A549 (cell line): Measurements from ENCODE around the gene LEO1. TPM values are rescaled to one million over a fixed set of nuclear protein-coding genes. Genes with fewer than 3 reads are reported as not detected.

Source experiments
- ATAC-seq, 2 experiments: fragments of 200-7000 bp in 1 of 2; fragments of >200 bp in 1 of 2; cut with Nextera tagmentation in 1 of 2; cut with Tn5 transposase in 1 of 2; 3 replicates each; pipeline versions ENCODE4 v1.8.0 to v1.9.1; 2018 to 2020; ENCODE audit warnings: mild to moderate bottlenecking in 1 of 2, moderate library complexity in 1 of 2
- CTCF ChIA-PET: fragments of 300-600 bp; sonication (Branson Sonifier 250); formaldehyde crosslinking; extraction: SDS; loops from one replicate; lab custom pipeline; 2021; ENCODE audit warnings: antibody characterized with exemption, inconsistent platforms; lab: Yijun Ruan, JAX
- POLR2A ChIA-PET: fragments of 350-600 bp; formaldehyde crosslinking; extraction: SDS; loops from one replicate; lab custom pipeline; 2021; ENCODE audit warnings: antibody characterized with exemption, inconsistent platforms; lab: Yijun Ruan, JAX
- DNase-seq, 2 experiments: peaks; one replicate each; pipeline versions ENCODE4 v3.0.0 to v3.0.0-alpha.2; 2011 to 2016; ENCODE audit warnings: low read depth in 1 of 2, low spot score in 1 of 2
- FAIRE-seq: peaks from 2 replicates; lab custom pipeline; 2011; peaks lifted over from hg19 to GRCh38; lab: Jason Lieb, UNC
- H3K27ac ChIP-seq, 2 experiments: fragments of >200 bp; sonication (Bioruptor Twin); formaldehyde crosslinking; 3 replicates each; pipeline ENCODE4 v1.5.1; 2016 to 2017
- H3K4me1 ChIP-seq: fragments of >200 bp; sonication (Bioruptor Twin); formaldehyde crosslinking; 3 replicates; pipeline ENCODE4 v1.6.1; 2016
- H3K4me2 ChIP-seq: fragments of >200 bp; sonication (Bioruptor Twin); formaldehyde crosslinking; 3 replicates; pipeline ENCODE4 v1.6.1; 2016
- H3K4me3 ChIP-seq: fragments of >200 bp; sonication (Bioruptor Twin); formaldehyde crosslinking; 3 replicates; pipeline ENCODE4 v1.5.1; 2016
- H3K9me3 ChIP-seq: fragments of >200 bp; sonication (Bioruptor Twin); formaldehyde crosslinking; 3 replicates; pipeline ENCODE4 v1.6.1; 2016
- BCL3 ChIP-seq: fragments of >200 bp; sonication (Bioruptor Twin); formaldehyde crosslinking; IDR thresholded peaks from 3 replicates; pipeline ENCODE4 v1.6.1; 2016
- BHLHE40 ChIP-seq: IDR thresholded peaks from 2 replicates; pipeline ENCODE4 v1.6.1; 2012; ENCODE audit warnings: low read depth, low read length, inconsistent platforms
- CBX8 ChIP-seq: fragments of 200-600 bp; sonication (generic); IDR thresholded peaks from 2 replicates; pipeline ENCODE4 v1.6.1; 2016
- CHD2 ChIP-seq: fragments of 150-350 bp; IDR thresholded peaks from 2 replicates; pipeline ENCODE4 v1.6.1; 2014; ENCODE audit warnings: low read length; ENCODE audit not compliant: partially characterized antibody
- ELK1 ChIP-seq: fragments of 150-350 bp; IDR thresholded peaks from 2 replicates; pipeline ENCODE4 v1.6.1; 2014; ENCODE audit warnings: low read depth, mild to moderate bottlenecking, low read length
- EP300 ChIP-seq, 2 experiments: fragments of >200 bp; sonication (Bioruptor Twin); formaldehyde crosslinking; IDR thresholded peaks; 2 replicates in 1 of 2; 3 replicates in 1 of 2; pipeline ENCODE4 v1.6.1; 2016 to 2017
- FOSB ChIP-seq: fragments of 250-450 bp; sonication (Bioruptor Pico); IDR thresholded peaks from 2 replicates; pipeline ENCODE4 v1.5.0; 2020; ENCODE audit warnings: mild to moderate bottlenecking, moderate library complexity
- FOSL2 ChIP-seq, 2 experiments: fragments of 450-650 bp in 1 of 2; fragments of >200 bp in 1 of 2; sonication (Bioruptor Twin) in 1 of 2; formaldehyde crosslinking; IDR thresholded peaks; 2 replicates each; pipeline versions ENCODE4 v1.5.0 to v1.6.1; 2016 to 2020; ENCODE audit warnings: mild to moderate bottlenecking in 1 of 2, moderate library complexity in 1 of 2
- HDAC2 ChIP-seq: fragments of 200-600 bp; sonication (generic); IDR thresholded peaks from 2 replicates; pipeline ENCODE4 v1.6.1; 2016
- HES2 ChIP-seq: fragments of >200 bp; sonication (Bioruptor Twin); formaldehyde crosslinking; IDR thresholded peaks from 2 replicates; pipeline ENCODE4 v1.6.1; 2016
- HEYL ChIP-seq: fragments of 250-450 bp; sonication (Bioruptor Pico); IDR thresholded peaks from 2 replicates; pipeline ENCODE4 v1.8.0; 2021; ENCODE audit warnings: mild to moderate bottlenecking, moderate library complexity
- HOXA7 ChIP-seq: fragments of 250-450 bp; sonication (Bioruptor Pico); IDR thresholded peaks from 2 replicates; pipeline ENCODE4 v1.5.0; 2020; ENCODE audit warnings: mild to moderate bottlenecking, moderate library complexity
- HOXB5 ChIP-seq: fragments of 250-450 bp; sonication (Bioruptor Pico); IDR thresholded peaks from 2 replicates; pipeline ENCODE4 v1.5.0; 2020; ENCODE audit warnings: mild to moderate bottlenecking, moderate library complexity
- KDM1A ChIP-seq: fragments of 200-600 bp; sonication (generic); IDR thresholded peaks from 2 replicates; pipeline ENCODE4 v1.6.1; 2016; ENCODE audit warnings: low read depth, mild to moderate bottlenecking
- MAX ChIP-seq: IDR thresholded peaks from 2 replicates; pipeline ENCODE4 v1.6.1; 2012
- NPAS2 ChIP-seq: fragments of 250-450 bp; sonication (Bioruptor Pico); IDR thresholded peaks from 2 replicates; pipeline ENCODE4 v1.8.0; 2022; ENCODE audit warnings: mild to moderate bottlenecking, moderate library complexity, borderline replicate concordance
- POLR2A ChIP-seq: IDR thresholded peaks from 2 replicates; pipeline ENCODE4 v1.6.1; 2012; ENCODE audit warnings: mild to moderate bottlenecking, low read length
- RAD21 ChIP-seq, 2 experiments: fragments of >200 bp in 1 of 2; sonication (Bioruptor Twin) in 1 of 2; formaldehyde crosslinking in 1 of 2; IDR thresholded peaks in 1 of 2; conservative IDR thresholded peaks in 1 of 2; 2 replicates in 1 of 2; 3 replicates in 1 of 2; pipeline ENCODE4 v1.6.1; 2012 to 2018; ENCODE audit warnings: inconsistent platforms in 1 of 2
- RARB ChIP-seq: fragments of 250-450 bp; sonication (Bioruptor Pico); IDR thresholded peaks from 2 replicates; pipeline ENCODE4 v1.8.0; 2021; ENCODE audit warnings: mild to moderate bottlenecking, moderate library complexity
- RFX5 ChIP-seq: fragments of 450-650 bp; IDR thresholded peaks from 2 replicates; pipeline ENCODE4 v1.7.1; 2014; ENCODE audit warnings: antibody characterized with exemption, mild to moderate bottlenecking, moderate library complexity
- SMC3 ChIP-seq: fragments of >200 bp; sonication (Bioruptor Twin); formaldehyde crosslinking; IDR thresholded peaks from 3 replicates; pipeline ENCODE4 v1.6.1; 2018; ENCODE audit warnings: inconsistent platforms
- SREBF2 ChIP-seq: fragments of 450-650 bp; IDR thresholded peaks from 2 replicates; pipeline ENCODE4 v1.6.1; 2014; ENCODE audit warnings: mild to moderate bottlenecking, moderate library complexity
- TFCP2L1 ChIP-seq: fragments of 250-450 bp; sonication (Bioruptor Pico); IDR thresholded peaks from 2 replicates; pipeline ENCODE4 v1.5.0; 2021; ENCODE audit warnings: mild to moderate bottlenecking
- USF2 ChIP-seq: fragments of 450-650 bp; IDR thresholded peaks from 2 replicates; pipeline ENCODE4 v1.6.1; 2014; ENCODE audit warnings: antibody characterized with exemption
- ZFP36 ChIP-seq: fragments of 450-650 bp; IDR thresholded peaks from 2 replicates; pipeline ENCODE4 v1.6.1; 2014; ENCODE audit warnings: borderline replicate concordance; ENCODE audit not compliant: partially characterized antibody
- ZSCAN20 ChIP-seq: fragments of 250-450 bp; sonication (Bioruptor Pico); IDR thresholded peaks from 2 replicates; pipeline ENCODE4 v1.8.0; 2022; ENCODE audit warnings: mild to moderate bottlenecking, moderate library complexity
- WGBS: methylation state at CpG from one replicate; pipeline ENCODE4 v1.1.6; 2017; ENCODE audit errors: missing lambda C conversion rate; 5-methylcytosine and 5-hydroxymethylcytosine counted together
- polyA plus RNA-seq, 4 experiments: library from polyadenylated mRNA; depleted of rRNA in 3 of 4; stranded (reverse); fragments of >200 nt; fragmentation: RNase III in 1 of 4; extraction: RNeasy Plus Mini Kit Qiagen cat#74134 plus additional on column Dnase treatment in 1 of 4; gene quantifications; 2 replicates in 3 of 4; 3 replicates in 1 of 4; pipeline ENCODE4 v1.2.3, GENCODE V29; 2011 to 2017
- TF ChIP-seq, protein P1 (sequence below): IDR thresholded peaks from 2 replicates; pipeline ENCODE4 v1.6.1; 2012; ENCODE audit warnings: low read depth, borderline replicate concordance

LEO1 gene
- polyA plus RNA-seq, 2 of the 4 experiments (the other 2 are of a cell fraction), result 22.3 to 60.3 TPM

DNA sequence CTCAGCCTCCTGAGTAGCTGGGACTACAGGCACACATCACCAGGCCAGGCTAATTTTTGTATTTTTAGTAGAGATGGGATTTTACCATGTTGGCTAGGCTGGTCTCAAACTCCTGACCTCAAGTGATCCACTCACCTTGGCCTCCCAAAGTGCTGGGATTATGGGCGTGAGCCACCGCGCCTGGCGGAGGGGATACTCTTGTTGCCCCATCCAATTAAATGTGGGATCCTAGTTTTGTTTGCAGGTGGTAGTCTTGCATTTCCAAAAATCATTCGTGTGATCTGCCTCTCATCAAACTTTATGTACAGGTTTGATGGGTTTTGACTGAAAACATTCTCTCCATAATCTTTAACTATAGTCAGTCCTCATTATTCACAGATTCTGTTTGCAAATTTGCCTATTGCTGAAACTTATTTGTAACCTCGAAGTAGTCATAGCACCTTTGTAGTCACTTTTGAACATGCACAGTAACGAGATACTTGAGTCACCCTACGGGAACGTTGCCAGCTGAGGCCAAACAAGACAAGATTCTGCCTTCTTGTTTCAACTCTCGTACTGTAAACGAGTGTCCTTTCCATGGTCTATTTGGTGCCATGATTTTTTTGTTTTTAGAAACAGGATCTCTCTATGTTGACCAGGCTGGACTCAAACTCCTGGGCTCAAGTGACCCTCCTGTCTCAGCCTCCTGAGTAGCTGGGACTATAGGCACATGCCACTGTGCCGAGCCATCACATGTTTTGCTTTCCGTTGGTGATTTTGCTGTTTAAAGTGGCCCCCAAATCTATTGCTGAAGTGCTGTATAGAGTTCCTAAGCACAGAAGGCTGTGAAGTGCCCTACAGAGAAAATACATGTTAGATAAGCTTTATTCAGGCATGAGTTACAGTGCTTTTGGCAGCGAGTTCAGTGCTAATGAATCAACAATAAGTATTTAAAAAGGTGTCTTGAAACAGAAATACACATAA is 39.3 kb upstream of the LEO1 start:
- Histone ChIP-seq H3K4me1 (peaks cover 57% of the 10 kb centered on the region), H3K4me3 (no peak overlapping the region), H3K9me3 (no peaks in the 10 kb centered on the region)
- WGBS, result 38% methylated on average over 14 of the region's 14 CpGs
- FAIRE-seq (no peak), DNase-seq (peak in 1 of 2 experiments; percentile 77), ATAC-seq (peak; percentile 63 to 65; a peak in 5 of 6 replicates)
- ChIA-PET CTCF (interaction anchor here (1.2 kb wide), 1 partner anchor 39 kb away, joined by 3 read pairs; the partner anchor contains the start of gene LEO1), POLR2A (interaction anchor here (1.8 kb wide), 1 partner anchor 9 kb away, joined by 9 read pairs; no protein-coding TSS in a partner anchor)
- TF ChIP-seq ZFP36 (no peak), FOSL2 (IDR thresholded peaks at IDR 0.05) (no peak), FOSL2 (CRISPR knock-in tag; IDR thresholded peaks at IDR 0.05) (peak; percentile 63), ELK1 (no peak), TFCP2L1 (CRISPR knock-in tag) (no peak), MAX (peak; percentile 51), RAD21 (conservative IDR thresholded peaks at IDR 0.05 in 1 of 2, IDR thresholded peaks at IDR 0.05 in 1 of 2) (no peak)
- TF ChIP-seq, all 56 proteins: peak for 2
- H3K27ac ChIP-seq, result peak overlapping the region; percentile 54 to 77
- peak overlapping the region; percentile 55 for H3K4me2 ChIP-seq

- no peak overlapping the region for H3K4me3 ChIP-seq
- no peak for TF ChIP-seq EP300 (IDR thresholded peaks at IDR 0.05)
- TF ChIP-seq HDAC2, result no peak
- no peak for TF ChIP-seq ZSCAN20
- no peak for TF ChIP-seq KDM1A
- TF ChIP-seq CBX8, result no peak
- TF ChIP-seq BHLHE40, result no peak
- TF ChIP-seq USF2, result 0 out of 2 replicates have a peak, but pooled peaks have one; percentile 19
- TF ChIP-seq RARB, result no peak
- TF ChIP-seq, protein P1, sequence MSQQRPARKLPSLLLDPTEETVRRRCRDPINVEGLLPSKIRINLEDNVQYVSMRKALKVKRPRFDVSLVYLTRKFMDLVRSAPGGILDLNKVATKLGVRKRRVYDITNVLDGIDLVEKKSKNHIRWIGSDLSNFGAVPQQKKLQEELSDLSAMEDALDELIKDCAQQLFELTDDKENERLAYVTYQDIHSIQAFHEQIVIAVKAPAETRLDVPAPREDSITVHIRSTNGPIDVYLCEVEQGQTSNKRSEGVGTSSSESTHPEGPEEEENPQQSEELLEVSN, result no peak
- H3K9me3 ChIP-seq, result no peaks in the 10 kb centered on the region
- FAIRE-seq, result no peak
- peaks cover 58% of the 10 kb centered on the region for H3K4me1 ChIP-seq
- peak in 1 of 2 experiments; percentile 21; a peak in 3 of 6 replicates for ATAC-seq
- POLR2A ChIA-PET, result no interaction called here
- CTCF ChIA-PET, result interaction anchor here (1.9 kb wide), 1 partner anchor 69 kb away, joined by 4 read pairs; no protein-coding TSS in a partner anchor
- peak in 1 of 2 experiments; percentile 61 for DNase-seq
- WGBS, result 48% methylated on average over 2 of the region's 2 CpGs
- H3K4me2 ChIP-seq, result peak overlapping the region; percentile 32
- peak overlapping the region; percentile 6 to 14; a peak in 2 of 6 replicates for H3K27ac ChIP-seq
Observed at GRCh38 chr15:52008698-52009434, 37.3 kb upstream of the LEO1 start.

DNA sequence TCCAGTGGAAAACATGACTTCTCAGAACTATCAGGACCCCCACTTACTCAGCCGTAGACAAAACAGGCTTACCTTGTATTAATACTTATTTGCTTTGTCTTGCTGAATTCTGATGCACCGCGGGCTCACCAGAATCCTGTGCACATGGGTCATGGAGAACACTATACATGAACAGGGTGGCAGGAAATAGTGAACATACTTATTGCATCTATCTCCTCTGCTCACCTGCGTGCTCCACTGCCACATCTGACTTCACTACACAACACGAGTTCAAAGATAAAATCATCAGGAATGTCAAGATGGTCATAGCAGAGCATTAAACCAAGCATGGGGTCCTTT is 36.8 kb upstream of the LEO1 start:
- Histone ChIP-seq H3K9me3 (no peaks in the 10 kb centered on the region), H3K4me3 (no peak overlapping the region), H3K4me2 (0 out of 3 replicates have a peak overlapping the region, but pooled peaks have one; percentile 32), H3K4me1 (peaks cover 54% of the 10 kb centered on the region), H3K27ac (peak overlapping the region; percentile 6 to 14; a peak in 3 of 6 replicates)
- DNase-seq (no peak), ATAC-seq (no peak), FAIRE-seq (no peak)
- 91% methylated on average over 5 of the region's 5 CpGs for WGBS
- ChIA-PET POLR2A (no interaction called here), CTCF (interaction anchor here (0.7 to 1.9 kb wide), 2 partner anchors 29 to 70 kb away, joined by 3 to 4 read pairs; no protein-coding TSS in a partner anchor)
- TF ChIP-seq CBX8 (no peak), SREBF2 (no peak), CHD2 (no peak), BCL3 (no peak), NPAS2 (CRISPR knock-in tag) (no peak), FOSB (no peak), RFX5 (no peak), HOXB5 (CRISPR knock-in tag) (no peak), HES2 (no peak), POLR2A (no peak), HOXA7 (CRISPR knock-in tag) (no peak), USF2 (no peak), SMC3 (no peak), HEYL (CRISPR knock-in tag) (no peak)
